HL-60 (cell line): ENCODE measurements around the gene ASB8.

ENCODE experiments used
- DNase-seq, 2 experiments: peaks; one replicate each; pipeline ENCODE4 v3.0.0-alpha.2; 2010 to 2020; ENCODE audit warnings: low read depth in 1 of 2, low spot score in 1 of 2
- H3K27ac ChIP-seq: fragments of 250-450 bp; sonication (Bioruptor Pico); replicated peaks from 2 replicates; pipeline ENCODE4 v1.5.1; 2020; ENCODE audit warnings: mild to moderate bottlenecking, moderate library complexity
- H3K27me3 ChIP-seq: fragments of 250-450 bp; sonication (Bioruptor Pico); 2 replicates; pipeline ENCODE4 v1.5.1; 2021; ENCODE audit warnings: mild to moderate bottlenecking, moderate library complexity; ENCODE audit not compliant: insufficient read depth, poor library complexity, severe bottlenecking
- H3K4me3 ChIP-seq: replicated peaks from 2 replicates; pipeline ENCODE4 v1.5.1; 2011; ENCODE audit warnings: mild to moderate bottlenecking, control low read depth, low read length; ENCODE audit not compliant: insufficient read depth
- GABPA ChIP-seq: IDR thresholded peaks from 2 replicates; pipeline ENCODE4 v1.6.1; 2012; ENCODE audit warnings: low read depth
- POLR2AphosphoS5 ChIP-seq: IDR thresholded peaks from 2 replicates; pipeline ENCODE4 v1.6.1; 2012; ENCODE audit warnings: low read depth
- SPI1 ChIP-seq: IDR thresholded peaks from 2 replicates; pipeline ENCODE4 v1.6.1; 2012; ENCODE audit warnings: low read depth, mild to moderate bottlenecking, borderline replicate concordance
- TF ChIP-seq, protein P1 (sequence below): IDR thresholded peaks from 2 replicates; pipeline ENCODE4 v1.6.1; 2012; ENCODE audit warnings: low read depth; ENCODE audit not compliant: insufficient replicate concordance
- TF ChIP-seq, protein P2 (sequence below): IDR thresholded peaks from one replicate; pipeline ENCODE4 v1.5.1; 2011; ENCODE audit warnings: low read length, control low read depth, inconsistent platforms; ENCODE audit not compliant: insufficient read depth

The ASB8 gene

DNA sequence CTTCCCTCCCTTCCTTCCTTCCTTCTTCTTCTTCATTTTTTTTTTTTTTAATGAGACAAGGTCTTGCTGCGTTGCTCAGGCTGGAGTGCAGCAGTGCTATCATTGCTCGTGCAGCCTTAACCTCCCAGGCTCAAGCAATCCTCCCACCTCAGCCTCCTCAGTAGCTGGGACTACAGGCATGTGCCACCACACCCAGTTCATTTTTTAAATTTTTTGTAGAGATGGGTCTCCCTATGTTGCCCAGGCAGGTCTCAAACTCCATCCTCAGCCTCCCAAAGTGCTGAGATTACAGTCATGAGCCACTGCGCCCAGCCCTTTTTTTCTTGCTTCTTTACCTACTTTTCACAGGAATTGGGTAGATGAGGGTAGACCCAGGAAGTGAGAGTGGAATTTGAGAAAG, 44.2 kb upstream of the ASB8 start:
- Histone ChIP-seq H3K4me3 (no peak overlapping the region), H3K27ac (no peak overlapping the region), H3K27me3 (no peaks in the 10 kb centered on the region)
- TF ChIP-seq, protein P1, sequence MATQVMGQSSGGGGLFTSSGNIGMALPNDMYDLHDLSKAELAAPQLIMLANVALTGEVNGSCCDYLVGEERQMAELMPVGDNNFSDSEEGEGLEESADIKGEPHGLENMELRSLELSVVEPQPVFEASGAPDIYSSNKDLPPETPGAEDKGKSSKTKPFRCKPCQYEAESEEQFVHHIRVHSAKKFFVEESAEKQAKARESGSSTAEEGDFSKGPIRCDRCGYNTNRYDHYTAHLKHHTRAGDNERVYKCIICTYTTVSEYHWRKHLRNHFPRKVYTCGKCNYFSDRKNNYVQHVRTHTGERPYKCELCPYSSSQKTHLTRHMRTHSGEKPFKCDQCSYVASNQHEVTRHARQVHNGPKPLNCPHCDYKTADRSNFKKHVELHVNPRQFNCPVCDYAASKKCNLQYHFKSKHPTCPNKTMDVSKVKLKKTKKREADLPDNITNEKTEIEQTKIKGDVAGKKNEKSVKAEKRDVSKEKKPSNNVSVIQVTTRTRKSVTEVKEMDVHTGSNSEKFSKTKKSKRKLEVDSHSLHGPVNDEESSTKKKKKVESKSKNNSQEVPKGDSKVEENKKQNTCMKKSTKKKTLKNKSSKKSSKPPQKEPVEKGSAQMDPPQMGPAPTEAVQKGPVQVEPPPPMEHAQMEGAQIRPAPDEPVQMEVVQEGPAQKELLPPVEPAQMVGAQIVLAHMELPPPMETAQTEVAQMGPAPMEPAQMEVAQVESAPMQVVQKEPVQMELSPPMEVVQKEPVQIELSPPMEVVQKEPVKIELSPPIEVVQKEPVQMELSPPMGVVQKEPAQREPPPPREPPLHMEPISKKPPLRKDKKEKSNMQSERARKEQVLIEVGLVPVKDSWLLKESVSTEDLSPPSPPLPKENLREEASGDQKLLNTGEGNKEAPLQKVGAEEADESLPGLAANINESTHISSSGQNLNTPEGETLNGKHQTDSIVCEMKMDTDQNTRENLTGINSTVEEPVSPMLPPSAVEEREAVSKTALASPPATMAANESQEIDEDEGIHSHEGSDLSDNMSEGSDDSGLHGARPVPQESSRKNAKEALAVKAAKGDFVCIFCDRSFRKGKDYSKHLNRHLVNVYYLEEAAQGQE = no peak
- TF ChIP-seq, protein P2, sequence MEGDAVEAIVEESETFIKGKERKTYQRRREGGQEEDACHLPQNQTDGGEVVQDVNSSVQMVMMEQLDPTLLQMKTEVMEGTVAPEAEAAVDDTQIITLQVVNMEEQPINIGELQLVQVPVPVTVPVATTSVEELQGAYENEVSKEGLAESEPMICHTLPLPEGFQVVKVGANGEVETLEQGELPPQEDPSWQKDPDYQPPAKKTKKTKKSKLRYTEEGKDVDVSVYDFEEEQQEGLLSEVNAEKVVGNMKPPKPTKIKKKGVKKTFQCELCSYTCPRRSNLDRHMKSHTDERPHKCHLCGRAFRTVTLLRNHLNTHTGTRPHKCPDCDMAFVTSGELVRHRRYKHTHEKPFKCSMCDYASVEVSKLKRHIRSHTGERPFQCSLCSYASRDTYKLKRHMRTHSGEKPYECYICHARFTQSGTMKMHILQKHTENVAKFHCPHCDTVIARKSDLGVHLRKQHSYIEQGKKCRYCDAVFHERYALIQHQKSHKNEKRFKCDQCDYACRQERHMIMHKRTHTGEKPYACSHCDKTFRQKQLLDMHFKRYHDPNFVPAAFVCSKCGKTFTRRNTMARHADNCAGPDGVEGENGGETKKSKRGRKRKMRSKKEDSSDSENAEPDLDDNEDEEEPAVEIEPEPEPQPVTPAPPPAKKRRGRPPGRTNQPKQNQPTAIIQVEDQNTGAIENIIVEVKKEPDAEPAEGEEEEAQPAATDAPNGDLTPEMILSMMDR = no peak
- TF ChIP-seq GABPA (no peak), SPI1 (no peak), POLR2AphosphoS5 (no peak)
- no peak for DNase-seq

- H3K4me3 ChIP-seq = no peak overlapping the region
- DNase-seq = no peak
- no peak overlapping the region for H3K27ac ChIP-seq
- no peaks in the 10 kb centered on the region for H3K27me3 ChIP-seq
- TF ChIP-seq POLR2AphosphoS5 = no peak
- no peak for TF ChIP-seq GABPA
- TF ChIP-seq, protein P2 = no peak
- TF ChIP-seq, protein P1 = no peak
- TF ChIP-seq SPI1 = no peak
These were observed 43.8 kb upstream of the ASB8 start for GRCh38 chr12:48201091-48201490.

DNA sequence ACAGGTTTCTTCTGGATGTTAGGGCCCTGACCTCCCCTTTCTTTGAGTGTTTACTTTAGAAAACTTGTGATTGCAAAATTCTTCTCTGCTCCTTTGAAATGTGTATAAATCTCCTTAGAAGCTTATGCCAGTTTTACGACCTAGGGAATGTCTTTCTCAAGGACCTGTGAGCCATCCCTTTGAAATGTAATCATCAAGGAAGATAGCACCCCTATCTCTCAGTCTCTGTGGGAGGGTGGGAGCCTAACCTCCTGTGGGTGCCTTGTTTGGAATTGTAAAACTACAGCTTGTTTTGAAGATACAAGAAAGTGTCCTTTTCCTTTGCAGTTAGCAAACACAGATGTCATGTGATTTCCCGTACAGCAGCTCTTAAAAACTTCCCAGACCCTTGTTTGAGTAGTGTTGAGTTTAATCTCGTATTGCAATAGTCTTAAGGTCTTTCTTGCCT, 42.5 kb upstream of the ASB8 start:
- Histone ChIP-seq H3K27ac (peak overlapping the region; percentile 93; the same call in 1 of the 2 replicates), H3K4me3 (no peak overlapping the region), H3K27me3 (no peaks in the 10 kb centered on the region)
- DNase-seq = no peak
- TF ChIP-seq, protein P2 = no peak
- TF ChIP-seq SPI1 = no peak
- TF ChIP-seq, protein P1 = no peak
- no peak for TF ChIP-seq POLR2AphosphoS5
- no peak for TF ChIP-seq GABPA
